PFSK-1 (cell line): ENCODE measurements around the gene DNMT3B.

ENCODE experiments used
- POLR2AphosphoS5 ChIP-seq: IDR thresholded peaks from 2 replicates; pipeline ENCODE4 v1.6.1; 2012; ENCODE audit warnings: low read depth, mild to moderate bottlenecking, control low read depth, low read length, moderate library complexity
- SIN3A ChIP-seq: IDR thresholded peaks from 2 replicates; pipeline ENCODE4 v1.6.1; 2012; ENCODE audit warnings: mild to moderate bottlenecking, low read length, moderate library complexity, borderline replicate concordance; ENCODE audit not compliant: insufficient read depth
- TAF1 ChIP-seq: IDR thresholded peaks from 2 replicates; pipeline ENCODE4 v1.6.1; 2012; ENCODE audit warnings: low read length, control low read depth, borderline replicate concordance; ENCODE audit not compliant: insufficient read depth
- TF ChIP-seq, protein P1 (sequence below), 2 experiments: IDR thresholded peaks; 2 replicates each; pipeline versions ENCODE4 v1.6.1 to v1.8.0; 2011 to 2012; ENCODE audit warnings: low read depth in 2 of 2, low read length in 2 of 2, control low read depth in 1 of 2, inconsistent platforms in 1 of 2, mild to moderate bottlenecking in 1 of 2, moderate library complexity in 1 of 2; ENCODE audit not compliant: insufficient read depth in 1 of 2

DNA sequence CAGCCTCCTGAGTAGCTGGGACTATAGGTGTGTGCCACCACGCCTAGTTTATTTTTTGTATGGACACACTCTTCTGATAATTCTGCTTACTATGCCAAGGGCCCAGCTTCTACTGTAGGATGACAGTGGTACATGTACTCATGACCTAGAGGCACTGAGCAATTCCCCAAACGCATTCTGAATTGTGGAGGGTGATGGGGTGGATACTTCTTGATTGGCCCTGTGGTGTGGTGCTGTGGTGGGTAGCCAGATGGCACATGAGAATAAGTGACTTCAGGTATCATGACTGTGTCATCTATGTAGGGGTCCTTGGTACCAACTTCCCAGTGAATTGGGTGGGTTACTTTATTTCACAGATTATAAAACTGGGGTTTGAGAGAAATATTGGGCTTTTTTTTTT, 11.0 kb downstream of the DNMT3B start:
- TF ChIP-seq TAF1 (no peak), POLR2AphosphoS5 (no peak), SIN3A (no peak)
- TF ChIP-seq, protein P1, sequence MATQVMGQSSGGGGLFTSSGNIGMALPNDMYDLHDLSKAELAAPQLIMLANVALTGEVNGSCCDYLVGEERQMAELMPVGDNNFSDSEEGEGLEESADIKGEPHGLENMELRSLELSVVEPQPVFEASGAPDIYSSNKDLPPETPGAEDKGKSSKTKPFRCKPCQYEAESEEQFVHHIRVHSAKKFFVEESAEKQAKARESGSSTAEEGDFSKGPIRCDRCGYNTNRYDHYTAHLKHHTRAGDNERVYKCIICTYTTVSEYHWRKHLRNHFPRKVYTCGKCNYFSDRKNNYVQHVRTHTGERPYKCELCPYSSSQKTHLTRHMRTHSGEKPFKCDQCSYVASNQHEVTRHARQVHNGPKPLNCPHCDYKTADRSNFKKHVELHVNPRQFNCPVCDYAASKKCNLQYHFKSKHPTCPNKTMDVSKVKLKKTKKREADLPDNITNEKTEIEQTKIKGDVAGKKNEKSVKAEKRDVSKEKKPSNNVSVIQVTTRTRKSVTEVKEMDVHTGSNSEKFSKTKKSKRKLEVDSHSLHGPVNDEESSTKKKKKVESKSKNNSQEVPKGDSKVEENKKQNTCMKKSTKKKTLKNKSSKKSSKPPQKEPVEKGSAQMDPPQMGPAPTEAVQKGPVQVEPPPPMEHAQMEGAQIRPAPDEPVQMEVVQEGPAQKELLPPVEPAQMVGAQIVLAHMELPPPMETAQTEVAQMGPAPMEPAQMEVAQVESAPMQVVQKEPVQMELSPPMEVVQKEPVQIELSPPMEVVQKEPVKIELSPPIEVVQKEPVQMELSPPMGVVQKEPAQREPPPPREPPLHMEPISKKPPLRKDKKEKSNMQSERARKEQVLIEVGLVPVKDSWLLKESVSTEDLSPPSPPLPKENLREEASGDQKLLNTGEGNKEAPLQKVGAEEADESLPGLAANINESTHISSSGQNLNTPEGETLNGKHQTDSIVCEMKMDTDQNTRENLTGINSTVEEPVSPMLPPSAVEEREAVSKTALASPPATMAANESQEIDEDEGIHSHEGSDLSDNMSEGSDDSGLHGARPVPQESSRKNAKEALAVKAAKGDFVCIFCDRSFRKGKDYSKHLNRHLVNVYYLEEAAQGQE (IDR thresholded peaks at IDR 0.05; ENCODE audit: insufficient read depth in 1 of 2, low read depth in 2 of 2, low read length in 2 of 2) = no peak
